Panc1 (cell line): Measurements from ENCODE around the gene NPPB.

Experiments
- POLR2AphosphoS5 ChIP-seq: IDR thresholded peaks from 2 replicates; pipeline ENCODE4 v1.6.1; 2012; ENCODE audit warnings: mild to moderate bottlenecking, low read depth, low read length, moderate library complexity
- SIN3A ChIP-seq: IDR thresholded peaks from 2 replicates; pipeline ENCODE4 v1.6.1; 2012; ENCODE audit warnings: low read depth, mild to moderate bottlenecking, low read length, moderate library complexity, borderline replicate concordance; ENCODE audit not compliant: insufficient read depth
- TF ChIP-seq, protein P1 (sequence below): fragments of 450-650 bp; IDR thresholded peaks from 2 replicates; pipeline ENCODE4 v1.5.1; 2017; ENCODE audit warnings: mild to moderate bottlenecking

DNA sequence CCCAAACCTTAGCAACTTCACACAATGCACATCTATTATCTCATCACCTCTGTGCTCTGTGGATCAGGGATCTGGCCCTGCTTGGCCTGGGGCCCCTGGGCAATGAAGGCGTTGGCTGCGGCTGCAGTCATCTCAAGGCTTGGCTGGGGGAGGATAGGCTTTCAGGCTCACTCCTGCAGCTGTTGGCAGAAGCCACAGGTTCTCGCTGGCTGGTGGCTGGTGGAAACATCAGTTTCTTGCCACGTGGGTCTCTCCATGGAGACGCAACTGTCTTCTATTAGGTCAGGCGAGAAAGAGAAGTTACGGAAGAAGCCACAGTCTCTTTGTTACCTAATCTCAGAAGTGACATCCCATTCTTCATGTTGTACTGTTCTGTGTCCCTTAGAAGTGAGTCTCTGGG is 7.6 kb downstream of the NPPB start:
- TF ChIP-seq, protein P1, sequence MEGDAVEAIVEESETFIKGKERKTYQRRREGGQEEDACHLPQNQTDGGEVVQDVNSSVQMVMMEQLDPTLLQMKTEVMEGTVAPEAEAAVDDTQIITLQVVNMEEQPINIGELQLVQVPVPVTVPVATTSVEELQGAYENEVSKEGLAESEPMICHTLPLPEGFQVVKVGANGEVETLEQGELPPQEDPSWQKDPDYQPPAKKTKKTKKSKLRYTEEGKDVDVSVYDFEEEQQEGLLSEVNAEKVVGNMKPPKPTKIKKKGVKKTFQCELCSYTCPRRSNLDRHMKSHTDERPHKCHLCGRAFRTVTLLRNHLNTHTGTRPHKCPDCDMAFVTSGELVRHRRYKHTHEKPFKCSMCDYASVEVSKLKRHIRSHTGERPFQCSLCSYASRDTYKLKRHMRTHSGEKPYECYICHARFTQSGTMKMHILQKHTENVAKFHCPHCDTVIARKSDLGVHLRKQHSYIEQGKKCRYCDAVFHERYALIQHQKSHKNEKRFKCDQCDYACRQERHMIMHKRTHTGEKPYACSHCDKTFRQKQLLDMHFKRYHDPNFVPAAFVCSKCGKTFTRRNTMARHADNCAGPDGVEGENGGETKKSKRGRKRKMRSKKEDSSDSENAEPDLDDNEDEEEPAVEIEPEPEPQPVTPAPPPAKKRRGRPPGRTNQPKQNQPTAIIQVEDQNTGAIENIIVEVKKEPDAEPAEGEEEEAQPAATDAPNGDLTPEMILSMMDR, result no peak
- TF ChIP-seq SIN3A (no peak), POLR2AphosphoS5 (no peak)
